DND-41 (cell line): Measurements from ENCODE around the gene FAM241A.

Source experiments
- ATAC-seq: fragments of 200-7000 bp; cut with Tn5 transposase; 3 replicates; pipeline ENCODE4 v1.9.1; 2021; ENCODE audit warnings: low read depth; ENCODE audit not compliant: insufficient read depth
- DNase-seq: peaks from one replicate; pipeline ENCODE4 v3.0.0-alpha.2; 2020
- H2AFZ ChIP-seq: 2 replicates; pipeline ENCODE4 v1.6.0; 2012; ENCODE audit warnings: low read depth, low read length
- H3K27ac ChIP-seq: 2 replicates; pipeline ENCODE4 v1.5.1; 2012; ENCODE audit warnings: low read length, inconsistent platforms
- H3K27me3 ChIP-seq: fragments of 200-600 bp; sonication (generic); 2 replicates; pipeline ENCODE4 v1.6.0; 2012; ENCODE audit warnings: low read length, mild to moderate bottlenecking, inconsistent platforms; ENCODE audit not compliant: insufficient read depth, poor library complexity
- H3K36me3 ChIP-seq: 2 replicates; pipeline ENCODE4 v1.5.1; 2012; ENCODE audit warnings: low read length, inconsistent platforms; ENCODE audit not compliant: insufficient read depth
- H3K4me1 ChIP-seq: 2 replicates; pipeline ENCODE4 v1.5.1; 2012; ENCODE audit warnings: mild to moderate bottlenecking, low read length; ENCODE audit not compliant: insufficient read depth
- H3K4me2 ChIP-seq: 2 replicates; pipeline ENCODE4 v1.6.0; 2012; ENCODE audit warnings: mild to moderate bottlenecking, moderate library complexity, low read length, inconsistent platforms; ENCODE audit not compliant: insufficient read depth
- H3K4me3 ChIP-seq, 2 experiments: fragments of 200-600 bp in 1 of 2; shearing (Covaris generic) in 1 of 2; 2 replicates each; pipeline ENCODE4 v1.5.1; 2012 to 2016; ENCODE audit warnings: inconsistent platforms in 2 of 2, low read length in 2 of 2, mild to moderate bottlenecking in 2 of 2, low read depth in 1 of 2, moderate library complexity in 1 of 2
- H3K79me2 ChIP-seq: 2 replicates; pipeline ENCODE4 v1.6.0; 2012; ENCODE audit warnings: low read length, inconsistent platforms; ENCODE audit not compliant: insufficient read depth
- H3K9ac ChIP-seq: 2 replicates; pipeline ENCODE4 v1.6.0; 2012; ENCODE audit warnings: low read depth, mild to moderate bottlenecking, inconsistent platforms, low read length, moderate library complexity
- H3K9me3 ChIP-seq: 2 replicates; pipeline ENCODE4 v1.5.1; 2012; ENCODE audit warnings: low read length, moderate library complexity, mild to moderate bottlenecking, inconsistent platforms; ENCODE audit not compliant: insufficient read depth, severe bottlenecking
- H4K20me1 ChIP-seq: 2 replicates; pipeline ENCODE4 v1.6.0; 2012; ENCODE audit warnings: low read length; ENCODE audit not compliant: insufficient read depth
- CTCF ChIP-seq: IDR thresholded peaks from 2 replicates; pipeline ENCODE4 v1.5.1; 2012; ENCODE audit warnings: borderline replicate concordance, low read length, moderate library complexity, mild to moderate bottlenecking; ENCODE audit not compliant: poor library complexity, severe bottlenecking; ENCODE audit errors: extremely low read depth
- EZH2 ChIP-seq: IDR thresholded peaks from 3 replicates; pipeline ENCODE4 v1.6.1; 2012; ENCODE audit warnings: borderline replicate concordance, low read depth, mild to moderate bottlenecking, moderate library complexity, low read length, inconsistent platforms; ENCODE audit not compliant: severe bottlenecking

The FAM241A gene

GRCh38 chr4:112102875-112103370, 42.3 kb upstream of the FAM241A start:
- Histone ChIP-seq H3K27ac (no peak overlapping the region), H3K9me3 (no peaks in the 10 kb centered on the region), H2AFZ (no peak overlapping the region), H3K4me1 (no peaks in the 10 kb centered on the region), H3K27me3 (no peaks in the 10 kb centered on the region), H3K79me2 (no peaks in the 10 kb centered on the region), H3K4me3 (no peak overlapping the region), H3K4me2 (no peak overlapping the region), H3K9ac (no peak overlapping the region), H4K20me1 (no peaks in the 10 kb centered on the region), H3K36me3 (no peaks in the 10 kb centered on the region)
- TF ChIP-seq EZH2 (no peak), CTCF (no peak)
- ATAC-seq = no peak
- no peak for DNase-seq

- Histone ChIP-seq H4K20me1 (no peaks in the 10 kb centered on the region), H3K27ac (no peak overlapping the region), H3K36me3 (no peaks in the 10 kb centered on the region), H2AFZ (no peak overlapping the region), H3K4me1 (peaks cover 9% of the 10 kb centered on the region; the same call in 1 of the 2 replicates), H3K27me3 (no peaks in the 10 kb centered on the region), H3K9me3 (no peaks in the 10 kb centered on the region), H3K4me3 (no peak overlapping the region), H3K4me2 (no peak overlapping the region), H3K79me2 (no peaks in the 10 kb centered on the region), H3K9ac (no peak overlapping the region)
- TF ChIP-seq CTCF (no peak), EZH2 (no peak)
- DNase-seq = no peak
- no peak for ATAC-seq
Observed at GRCh38 chr4:112105201-112105969, 39.9 kb upstream of the FAM241A start.

- H3K4me2 ChIP-seq = no peak overlapping the region
- H3K9me3 ChIP-seq = no peaks in the 10 kb centered on the region
- H3K4me3 ChIP-seq = no peak overlapping the region
- no peak overlapping the region for H3K27ac ChIP-seq
- no peaks in the 10 kb centered on the region for H3K27me3 ChIP-seq
- DNase-seq (no peak), ATAC-seq (peak; percentile 37; the same call in 1 of the 3 replicates)
- no peaks in the 10 kb centered on the region for H3K79me2 ChIP-seq
- H3K4me1 ChIP-seq = peaks cover 9% of the 10 kb centered on the region; the same call in 1 of the 2 replicates
- H2AFZ ChIP-seq = no peak overlapping the region
- no peak overlapping the region for H3K9ac ChIP-seq
- H3K36me3 ChIP-seq = no peaks in the 10 kb centered on the region
- no peaks in the 10 kb centered on the region for H4K20me1 ChIP-seq
- no peak for TF ChIP-seq CTCF
- TF ChIP-seq EZH2 = no peak
Observed at GRCh38 chr4:112109360-112110058, 35.7 kb upstream of the FAM241A start.
